HG03159 (cell line): Measurements from ENCODE around the gene SETSIP.
"Not testable (repeated sequence)": the region's sequence is repeated elsewhere in the genome, so short reads cannot be mapped to it uniquely, and the experiment has no call there.

ENCODE experiments used
- ATAC-seq: cut with Tn5 transposase; IDR thresholded peaks from one replicate; pipeline ENCODE4 v1.9.1; 2021; ENCODE audit warnings: mild to moderate bottlenecking, moderate library complexity; ENCODE audit not compliant: unreplicated experiment

The SETSIP gene

DNA sequence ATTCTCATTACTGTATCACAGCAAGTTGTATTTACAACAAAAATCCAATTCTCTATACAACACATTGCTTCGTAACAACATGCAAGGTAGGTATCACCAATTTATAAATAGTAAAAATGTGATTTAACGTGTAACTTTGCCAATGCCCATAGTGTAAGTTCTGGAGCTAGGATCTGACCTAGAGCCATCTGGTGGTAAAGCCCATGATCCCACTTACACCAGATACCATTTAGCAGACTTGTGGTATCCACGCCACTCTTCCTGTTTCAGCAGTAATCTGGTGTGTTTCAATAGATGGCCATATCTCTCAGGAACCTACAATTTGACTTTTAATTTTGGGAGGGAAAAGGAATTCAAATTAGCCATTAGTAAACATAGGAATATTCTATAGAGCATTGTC lies 10.2 kb downstream of the SETSIP start:
- no peak for ATAC-seq

DNA sequence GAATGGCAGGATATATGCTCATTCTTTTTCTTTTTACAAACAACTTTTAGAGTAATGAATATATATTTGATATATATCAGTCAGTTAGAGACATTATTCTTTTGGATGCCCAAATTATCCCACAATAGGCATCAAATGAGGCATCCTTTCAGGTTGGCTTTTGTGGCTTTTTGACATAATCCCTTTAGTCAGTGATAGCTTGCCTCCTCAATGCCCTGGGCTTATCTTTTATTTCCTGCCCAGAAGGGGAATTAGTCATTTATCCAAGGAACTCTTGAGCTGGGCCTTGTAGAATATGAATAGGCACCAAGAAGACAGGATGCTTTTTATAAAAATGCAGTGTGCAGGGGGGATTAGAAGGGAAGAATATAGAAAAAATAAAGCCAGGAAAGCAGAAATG lies 23.3 kb downstream of the SETSIP start:
- no peak for ATAC-seq

DNA sequence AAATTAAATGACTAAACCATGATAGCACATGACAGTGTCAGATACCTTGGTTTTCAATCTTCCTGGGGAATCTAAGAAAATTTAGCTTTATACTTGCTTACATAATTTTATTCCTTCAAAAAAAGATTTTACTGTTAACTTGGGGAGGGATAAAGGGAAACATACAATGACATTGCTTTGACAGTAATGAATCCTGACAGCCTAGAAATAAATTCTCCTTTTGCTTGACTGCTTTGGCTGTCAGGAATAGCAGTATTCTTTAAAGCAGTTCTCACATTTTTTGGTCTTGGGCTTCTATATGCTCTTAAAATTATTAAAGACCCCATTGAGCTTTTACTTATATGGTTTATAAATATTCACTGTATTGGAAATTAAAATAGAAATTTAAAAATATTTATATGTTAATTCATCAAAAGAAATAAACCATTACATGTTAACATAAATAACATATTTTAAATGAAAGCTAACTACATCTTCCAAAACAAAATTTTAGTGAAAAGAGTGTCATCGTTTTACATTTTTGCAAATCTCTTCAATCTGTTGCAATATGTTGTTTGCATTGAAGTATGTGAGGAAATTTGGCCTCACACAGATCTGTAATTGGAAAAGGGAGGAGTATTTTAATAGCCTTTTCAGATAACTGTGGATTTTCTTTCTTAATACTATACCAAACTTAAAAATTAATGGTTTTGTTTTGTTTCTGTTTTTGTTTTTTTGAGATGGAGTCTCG lies 29.3 kb downstream of the SETSIP start:
- ATAC-seq, result no peak

DNA sequence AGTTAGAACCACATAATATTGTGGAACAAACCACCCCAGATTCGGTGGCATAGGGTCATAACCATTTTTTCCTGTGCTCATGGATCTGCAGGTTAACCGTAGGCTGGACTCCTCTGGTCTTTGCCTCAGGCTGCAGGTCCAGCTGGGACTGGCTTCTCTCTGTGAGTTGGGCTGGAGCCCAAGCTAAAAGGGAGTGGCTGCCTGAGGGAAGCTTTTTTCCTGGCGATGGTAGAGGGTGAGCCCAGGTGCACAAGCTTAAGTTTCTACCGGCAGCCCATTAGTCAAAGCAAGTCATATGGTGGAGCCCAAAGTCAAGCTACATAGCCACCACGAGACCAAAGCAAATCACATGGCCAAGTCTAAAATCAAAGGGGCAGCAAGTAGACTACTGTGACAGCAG lies 31.6 kb downstream of the SETSIP start:
- ATAC-seq, result no peak

DNA sequence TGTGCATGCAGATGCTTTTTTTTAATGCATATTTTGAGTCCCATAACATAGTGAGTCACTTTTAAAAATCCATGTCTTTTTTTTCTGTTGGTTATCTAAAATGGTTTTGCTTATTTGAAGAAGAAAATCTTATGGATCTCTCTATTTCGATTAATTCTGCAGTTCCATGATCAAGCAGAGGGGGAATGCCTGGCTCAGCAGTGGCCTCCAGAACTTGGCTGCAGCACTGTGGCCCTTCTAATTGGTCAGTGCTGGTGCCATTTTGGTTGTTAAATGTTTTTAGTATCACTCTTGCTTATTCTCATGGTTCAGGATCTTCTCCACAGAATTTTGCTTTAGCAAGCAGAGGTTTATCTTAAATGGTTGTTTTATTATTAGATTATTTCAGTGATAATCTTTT lies 34.2 kb downstream of the SETSIP start:
- ATAC-seq, result no peak

DNA sequence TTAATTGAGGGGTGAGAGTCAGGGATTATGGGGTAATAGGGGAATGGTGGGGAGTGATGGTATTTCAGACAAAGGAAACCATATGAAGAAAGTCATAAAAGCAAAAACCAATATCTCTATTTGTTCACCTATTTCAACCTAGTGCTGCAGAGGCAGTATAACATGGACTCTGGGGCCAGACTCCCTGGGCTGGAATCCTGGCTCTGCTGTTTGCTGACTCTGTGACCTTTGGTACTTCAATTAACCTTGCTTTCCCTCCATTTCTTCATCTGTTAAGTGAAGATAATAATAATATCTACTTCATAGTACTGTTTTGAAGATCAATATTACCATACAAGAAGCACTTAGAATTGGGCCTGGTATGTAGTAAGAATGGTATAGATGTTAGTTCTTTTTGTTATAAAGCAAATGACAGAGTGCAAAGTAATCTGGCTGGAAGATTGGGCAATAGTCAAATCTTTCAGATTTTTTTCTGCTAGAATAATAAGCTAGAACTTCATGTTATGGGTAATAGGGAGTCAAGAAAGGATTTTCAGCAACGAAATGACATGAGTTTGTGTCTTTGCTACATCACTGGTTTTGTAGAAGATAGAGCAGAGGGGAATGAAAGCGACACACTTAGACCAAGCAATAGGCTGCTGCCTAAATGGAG lies 36.4 kb downstream of the SETSIP start:
- ATAC-seq, result no peak

DNA sequence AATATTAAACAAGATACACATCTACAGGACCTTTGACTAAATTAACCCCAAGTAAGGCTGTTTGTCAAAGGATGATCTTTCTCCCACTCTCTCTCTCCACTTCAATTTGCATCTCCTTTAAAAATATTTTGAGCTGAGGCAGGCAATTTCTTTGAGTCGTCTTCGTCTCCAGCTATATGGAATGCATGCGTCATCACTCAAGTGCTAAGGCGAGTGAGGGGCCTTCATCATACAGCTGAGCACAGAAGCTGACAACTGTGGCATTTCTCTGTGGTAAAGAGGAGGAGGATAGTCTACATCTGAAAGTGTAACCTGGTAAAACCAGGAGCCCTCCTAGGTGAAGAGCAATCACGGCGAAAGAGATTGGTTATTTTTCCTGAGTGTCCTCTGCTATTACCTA lies 37.8 kb downstream of the SETSIP start:
- ATAC-seq, result no peak

DNA sequence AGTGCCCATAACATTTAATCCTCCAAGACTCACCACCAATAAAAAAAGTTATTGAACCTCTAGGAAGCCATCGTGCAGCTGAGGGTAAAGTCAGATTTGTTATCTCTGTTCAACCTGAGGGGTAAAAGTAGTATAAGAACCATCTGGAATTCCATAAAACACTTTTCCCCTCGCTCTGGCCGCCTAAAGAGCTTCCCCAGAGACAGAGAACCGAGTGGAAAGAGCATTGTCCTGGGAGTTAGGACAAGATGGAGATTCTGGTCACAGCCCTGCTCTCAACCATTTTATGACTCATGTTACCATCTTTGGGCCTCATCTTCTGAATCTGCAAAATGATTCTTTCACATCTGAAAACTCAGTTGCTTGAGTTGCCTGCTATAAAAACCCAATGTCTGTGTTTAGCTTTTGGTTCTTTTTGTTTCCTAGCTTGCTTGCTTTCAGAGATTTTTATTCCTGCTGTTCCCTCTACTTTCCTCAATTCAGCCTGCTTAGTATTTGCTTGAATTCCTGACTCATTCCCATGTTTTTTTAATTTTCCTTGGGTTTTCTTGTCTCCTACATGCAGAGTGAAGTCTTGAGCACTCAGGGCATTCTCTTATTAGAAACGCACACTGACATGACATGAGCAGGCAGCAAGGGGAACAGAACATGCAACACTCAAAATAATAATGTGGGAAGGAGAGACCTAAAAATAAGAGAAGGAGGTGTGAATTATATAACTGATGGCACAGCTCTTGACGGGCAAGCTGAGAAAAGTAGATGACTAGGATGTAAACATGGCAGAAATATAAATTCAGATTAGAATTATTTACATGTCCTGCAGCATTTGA lies 43.7 kb downstream of the SETSIP start:
- ATAC-seq, result no peak

DNA sequence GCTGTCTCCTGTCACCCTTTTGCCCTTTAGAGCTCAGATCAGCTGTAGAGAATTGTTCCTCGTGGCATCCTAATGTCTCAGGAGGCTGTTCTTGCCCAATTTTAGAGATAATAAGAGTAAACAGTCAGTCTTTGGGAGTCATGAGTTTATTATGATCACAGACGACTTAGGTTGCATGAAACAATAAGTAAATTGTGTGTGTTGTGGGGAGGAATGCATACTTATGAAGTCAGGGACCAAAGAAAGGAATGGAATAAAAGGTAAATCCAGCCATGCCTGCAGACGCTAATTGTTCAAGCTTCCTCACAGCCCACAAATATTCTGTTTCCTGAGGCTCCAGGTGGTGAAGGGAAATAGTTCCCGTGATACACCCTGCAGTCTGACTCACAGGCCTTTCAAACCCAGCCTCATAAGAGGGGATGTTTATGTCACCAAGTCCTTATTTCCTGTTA lies 44.5 kb downstream of the SETSIP start:
- ATAC-seq, result no peak

DNA sequence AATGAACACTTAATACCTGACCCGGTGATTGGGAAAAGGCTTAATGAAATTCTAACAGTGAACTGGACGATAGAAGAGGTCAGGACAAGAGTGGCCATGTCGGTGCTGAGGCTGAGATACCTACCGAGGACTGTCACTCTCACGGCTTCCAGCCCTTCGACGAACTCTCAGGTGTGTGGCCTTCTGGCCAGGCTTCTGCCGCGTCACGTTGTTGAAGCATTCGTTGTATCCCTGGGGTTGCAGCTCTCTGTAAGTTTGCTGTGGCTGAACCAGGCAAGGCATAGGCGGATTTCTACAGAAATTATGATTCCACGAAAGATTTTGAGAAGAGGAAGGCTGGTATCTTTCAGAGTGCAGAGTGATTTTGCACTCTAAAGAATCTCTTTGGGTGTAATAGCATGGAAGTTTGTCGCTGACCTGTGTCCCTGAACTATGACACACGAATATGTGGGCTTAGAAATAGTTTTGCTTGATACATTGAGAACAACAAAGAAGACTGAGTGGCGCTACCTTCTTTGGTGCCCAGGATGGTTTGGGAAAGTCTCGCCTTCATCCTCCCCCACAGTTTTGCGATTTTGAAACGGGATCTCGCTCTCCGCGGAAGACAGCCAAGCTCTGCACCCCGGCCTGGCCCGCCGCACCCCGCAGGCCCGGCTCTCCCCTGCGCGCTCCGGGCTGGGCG lies 45.8 kb downstream of the SETSIP start:
- ATAC-seq, result no peak

DNA sequence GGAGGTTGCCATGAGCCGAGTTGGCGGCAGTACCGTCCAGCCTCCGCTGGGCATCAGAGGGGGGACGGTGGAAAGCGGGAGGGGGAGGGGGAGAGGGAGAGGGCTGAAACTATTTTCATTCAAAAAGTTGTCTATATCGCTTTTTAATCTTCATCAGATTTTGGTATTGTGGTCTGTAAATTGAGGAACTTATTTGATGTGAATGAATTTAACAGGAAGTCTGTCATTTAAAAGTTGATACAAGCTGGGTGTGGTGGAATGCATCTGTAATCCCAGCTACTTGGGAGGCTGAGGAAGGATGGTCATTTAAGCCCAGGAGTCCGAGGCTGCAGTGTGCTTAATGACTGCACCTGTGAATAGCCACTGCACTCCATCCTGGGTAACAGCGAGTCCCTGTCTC lies 48.4 kb downstream of the SETSIP start:
- no peak for ATAC-seq

DNA sequence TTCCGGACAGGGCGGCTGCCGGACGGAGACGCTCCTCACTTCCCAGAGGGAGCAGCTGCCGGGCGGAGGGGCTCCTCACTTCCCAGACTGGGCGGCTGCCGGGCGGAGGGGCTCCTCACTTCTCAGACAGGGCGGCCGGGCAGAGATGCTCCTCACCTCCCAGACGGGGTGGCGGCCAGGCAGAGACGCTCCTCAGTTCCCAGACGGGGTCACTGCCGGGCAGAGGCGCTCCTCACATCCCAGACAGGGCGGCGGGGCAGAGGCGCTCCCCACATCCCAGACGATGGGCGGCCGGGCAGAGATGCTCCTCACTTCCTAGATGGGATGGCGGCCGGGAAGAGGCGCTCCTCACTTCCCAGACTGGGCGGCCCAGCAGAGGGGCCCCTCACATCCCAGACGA lies 49.2 kb downstream of the SETSIP start:
- ATAC-seq, result not testable (repeated sequence)
